ENCODE results near the gene SYT12.

SYT12 gene

DNA sequence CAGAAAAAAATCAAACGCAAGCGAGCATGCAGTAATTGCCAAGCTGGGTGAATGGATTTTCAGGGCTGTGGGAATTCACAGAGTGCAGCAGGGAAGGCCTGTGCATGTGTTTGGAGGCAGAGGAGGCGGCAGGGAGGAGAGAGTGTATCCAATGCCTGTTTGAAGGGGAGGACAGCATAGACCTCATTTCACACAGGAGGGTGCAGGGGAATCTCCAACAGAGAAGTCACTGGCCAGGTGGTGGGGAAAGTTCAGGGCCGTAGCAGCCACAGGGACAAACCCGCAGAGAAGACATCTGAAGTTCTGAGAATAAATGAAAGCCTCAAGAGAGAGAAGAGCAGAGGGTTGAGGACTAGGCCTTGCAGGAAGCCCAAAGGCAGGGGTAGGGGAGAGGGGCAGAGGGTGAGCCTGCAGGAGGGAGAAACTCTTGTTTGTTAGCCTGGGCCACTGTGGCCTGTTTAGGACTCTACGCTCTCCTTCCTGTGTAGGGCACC is 76.9 kb downstream of the SYT12 start:
- POLR2A ChIA-PET: no interaction called here
- CTCF ChIA-PET: interaction anchor here (0.8 to 2.2 kb wide), 5 partner anchors 10 to 18 kb away, joined by 3 to 12 read pairs (median 5); no protein-coding TSS in a partner anchor

More for the DNA sequence above, 76.9 kb downstream of the SYT12 start:
- DNase-seq (ENCODE audit: extremely low spot score): peak; percentile 65
- TF ChIP-seq, protein P1, sequence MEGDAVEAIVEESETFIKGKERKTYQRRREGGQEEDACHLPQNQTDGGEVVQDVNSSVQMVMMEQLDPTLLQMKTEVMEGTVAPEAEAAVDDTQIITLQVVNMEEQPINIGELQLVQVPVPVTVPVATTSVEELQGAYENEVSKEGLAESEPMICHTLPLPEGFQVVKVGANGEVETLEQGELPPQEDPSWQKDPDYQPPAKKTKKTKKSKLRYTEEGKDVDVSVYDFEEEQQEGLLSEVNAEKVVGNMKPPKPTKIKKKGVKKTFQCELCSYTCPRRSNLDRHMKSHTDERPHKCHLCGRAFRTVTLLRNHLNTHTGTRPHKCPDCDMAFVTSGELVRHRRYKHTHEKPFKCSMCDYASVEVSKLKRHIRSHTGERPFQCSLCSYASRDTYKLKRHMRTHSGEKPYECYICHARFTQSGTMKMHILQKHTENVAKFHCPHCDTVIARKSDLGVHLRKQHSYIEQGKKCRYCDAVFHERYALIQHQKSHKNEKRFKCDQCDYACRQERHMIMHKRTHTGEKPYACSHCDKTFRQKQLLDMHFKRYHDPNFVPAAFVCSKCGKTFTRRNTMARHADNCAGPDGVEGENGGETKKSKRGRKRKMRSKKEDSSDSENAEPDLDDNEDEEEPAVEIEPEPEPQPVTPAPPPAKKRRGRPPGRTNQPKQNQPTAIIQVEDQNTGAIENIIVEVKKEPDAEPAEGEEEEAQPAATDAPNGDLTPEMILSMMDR (IDR thresholded peaks at IDR 0.05; ENCODE audit: control extremely low read depth, extremely low read depth, low read depth, missing control alignments): no peak

All from GM10248 (cell line).